Stimulated activated CD8-positive, alpha-beta memory T cell treated with anti-CD3 and anti-CD28 coated beads, Interleukin-15, amount 100 ng/mL, for 4 hours (primary cell): ENCODE measurements around the gene OR1F1.
"Not testable (repeated sequence)": the region's sequence is repeated elsewhere in the genome, so short reads cannot be mapped to it uniquely, and the experiment has no call there.

Experiments used
- DNase-seq, 2 donors: peaks; one replicate each; pipeline ENCODE4 v3.0.0-alpha.2; 2020; ENCODE audit warnings: low read depth in 2 of 2

Gene OR1F1

GRCh38 chr16:3198334-3199072, 10.5 kb downstream of the OR1F1 start:
- DNase-seq: no peak

- DNase-seq: no peak
Observed at GRCh38 chr16:3202903-3203539, 15.0 kb downstream of the OR1F1 start.

GRCh38 chr16:3205939-3206338, 17.9 kb downstream of the OR1F1 start:
- not testable (repeated sequence) for DNase-seq

GRCh38 chr16:3207086-3207953, 19.3 kb downstream of the OR1F1 start:
- DNase-seq: no peak

GRCh38 chr16:3212006-3212405, 24.0 kb downstream of the OR1F1 start:
- no peak for DNase-seq

- DNase-seq: no peak
Observed at GRCh38 chr16:3212567-3212966, 24.6 kb downstream of the OR1F1 start.

GRCh38 chr16:3214904-3215600, 27.0 kb downstream of the OR1F1 start:
- DNase-seq: no peak

- DNase-seq: no peak
Observed at GRCh38 chr16:3215601-3216262, 27.7 kb downstream of the OR1F1 start.

- no peak for DNase-seq
Observed at GRCh38 chr16:3216263-3216640, 28.2 kb downstream of the OR1F1 start.

GRCh38 chr16:3220839-3221238, 32.8 kb downstream of the OR1F1 start:
- no peak for DNase-seq

GRCh38 chr16:3223913-3224515, 36.0 kb downstream of the OR1F1 start:
- DNase-seq: no peak

GRCh38 chr16:3234543-3234856, 46.5 kb downstream of the OR1F1 start:
- no peak for DNase-seq

- DNase-seq: peak; percentile 88
Observed at GRCh38 chr16:3234857-3235561, 47.0 kb downstream of the OR1F1 start, which contains the start of gene ZNF200. TSS of gene ZNF200 (minus strand) at chr16:3235158. CDS start at chr16:3233755, 1,403 bp downstream.

- peak in 1 of 2 donors; percentile 24 for DNase-seq
Observed at GRCh38 chr16:3235856-3236669, 48.1 kb downstream of the OR1F1 start.

GRCh38 chr16:3241761-3242160, 53.8 kb downstream of the OR1F1 start:
- DNase-seq: no peak

- DNase-seq: no peak
Observed at GRCh38 chr16:3242709-3243108, 54.7 kb downstream of the OR1F1 start.

GRCh38 chr16:3243882-3244281, 55.9 kb downstream of the OR1F1 start:
- no peak for DNase-seq

GRCh38 chr16:3246002-3246401, 58.0 kb downstream of the OR1F1 start:
- DNase-seq: no peak

GRCh38 chr16:3246876-3247275, 58.9 kb downstream of the OR1F1 start:
- DNase-seq: no peak

- DNase-seq: no peak
Observed at GRCh38 chr16:3248596-3248995, 60.6 kb downstream of the OR1F1 start.
